Nephron progenitor cell (in vitro differentiated cells): ENCODE data around the gene DHX57.
"Not testable (repeated sequence)": the region's sequence is repeated elsewhere in the genome, so short reads cannot be mapped to it uniquely, and the experiment has no call there.

ENCODE experiments used
- DNase-seq: peaks from one replicate; pipeline ENCODE4 v3.0.0; 2021
- H3K27ac Mint-ChIP-seq: 2 replicates; pipeline ENCODE4 v1.8.0; 2021; ENCODE audit warnings: mild to moderate bottlenecking, moderate library complexity, mixed read lengths
- H3K27me3 Mint-ChIP-seq: 2 replicates; pipeline ENCODE4 v1.8.0; 2021; ENCODE audit warnings: mild to moderate bottlenecking, low read depth, mixed read lengths; ENCODE audit not compliant: poor library complexity
- H3K36me3 Mint-ChIP-seq: 2 replicates; pipeline ENCODE4 v1.8.0; 2021; ENCODE audit warnings: low read depth, mixed read lengths
- H3K4me1 Mint-ChIP-seq: 2 replicates; pipeline ENCODE4 v1.8.0; 2021; ENCODE audit warnings: mixed read lengths
- H3K4me3 Mint-ChIP-seq: 2 replicates; pipeline ENCODE4 v1.8.0; 2021; ENCODE audit warnings: mild to moderate bottlenecking, moderate library complexity, mixed read lengths
- H3K9me3 Mint-ChIP-seq: 2 replicates; pipeline ENCODE4 v1.8.0; 2021; ENCODE audit warnings: mild to moderate bottlenecking, moderate library complexity, mixed read lengths
- CTCF ChIP-seq: fragments of 200-600 bp; sonication (generic); IDR thresholded peaks from 2 replicates; pipeline ENCODE4 v1.5.0; 2021; ENCODE audit warnings: antibody characterized with exemption

DHX57 gene

DNA sequence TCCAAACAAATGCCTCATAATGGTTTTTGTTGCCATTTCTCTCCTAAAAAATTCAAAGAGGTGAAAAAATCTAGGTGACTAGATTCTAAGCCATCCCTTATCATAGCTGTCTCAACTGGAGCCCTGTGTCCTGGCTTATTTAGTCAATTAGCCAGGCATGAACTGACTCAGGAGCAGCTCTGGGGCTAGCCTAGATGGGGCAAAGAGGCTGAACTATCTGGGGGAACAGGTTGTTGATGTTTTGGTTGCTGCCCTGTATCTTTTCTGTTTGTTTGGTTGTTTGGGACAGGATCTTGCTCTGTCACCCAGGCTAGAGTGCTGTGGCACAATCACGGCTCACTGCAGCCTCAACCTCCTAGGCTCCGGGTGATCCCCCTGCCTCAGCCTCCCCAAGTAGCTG is 83.0 kb downstream of the DHX57 start:
- H3K27ac Mint-ChIP-seq: no peak overlapping the region
- no peak overlapping the region for H3K4me3 Mint-ChIP-seq
- H3K36me3 Mint-ChIP-seq: peaks cover 6% of the 10 kb centered on the region
- peaks cover 8% of the 10 kb centered on the region for H3K4me1 Mint-ChIP-seq
- H3K27me3 Mint-ChIP-seq: no peaks in the 10 kb centered on the region
- H3K9me3 Mint-ChIP-seq: no peaks in the 10 kb centered on the region
- TF ChIP-seq CTCF: no peak
- DNase-seq: no peak

- H3K4me3 Mint-ChIP-seq, DNase-seq, H3K9me3 Mint-ChIP-seq, H3K27ac Mint-ChIP-seq, H3K27me3 Mint-ChIP-seq, H3K36me3 Mint-ChIP-seq, H3K4me1 Mint-ChIP-seq: not testable (repeated sequence)
Observed at GRCh38 chr2:38792321-38792720, 83.4 kb downstream of the DHX57 start.

- H3K4me1 Mint-ChIP-seq: no peaks in the 10 kb centered on the region
- H3K27me3 Mint-ChIP-seq: no peaks in the 10 kb centered on the region
- no peak for TF ChIP-seq CTCF
- H3K36me3 Mint-ChIP-seq: no peaks in the 10 kb centered on the region
- no peaks in the 10 kb centered on the region for H3K9me3 Mint-ChIP-seq
- H3K27ac Mint-ChIP-seq: no peak overlapping the region
- H3K4me3 Mint-ChIP-seq: no peak overlapping the region
- no peak for DNase-seq
Observed at GRCh38 chr2:38791744-38792143, 84.0 kb downstream of the DHX57 start.

DNA sequence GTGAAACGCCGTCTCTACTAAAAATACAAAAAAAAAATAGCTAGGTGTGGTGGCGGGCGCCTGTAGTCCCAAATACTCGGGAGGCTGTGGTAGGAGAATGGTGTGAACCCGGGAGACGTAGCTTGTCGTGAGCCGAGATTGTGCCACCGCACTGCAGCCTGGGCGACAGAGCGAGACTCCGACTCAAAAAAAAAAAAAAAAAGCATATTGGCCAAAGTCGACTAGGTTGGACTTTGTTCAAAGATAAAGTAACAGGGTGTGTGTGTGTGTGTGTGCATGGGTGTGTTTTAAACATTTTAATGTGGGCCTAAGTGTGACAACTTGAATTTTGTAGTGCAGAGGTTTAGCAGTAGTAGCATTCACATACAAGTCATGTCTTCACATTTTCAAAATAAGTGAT is 86.0 kb downstream of the DHX57 start:
- H3K36me3 Mint-ChIP-seq: no peaks in the 10 kb centered on the region
- H3K27me3 Mint-ChIP-seq: no peaks in the 10 kb centered on the region
- no peak for TF ChIP-seq CTCF
- H3K27ac Mint-ChIP-seq: no peak overlapping the region
- no peak overlapping the region for H3K4me3 Mint-ChIP-seq
- DNase-seq: no peak
- no peaks in the 10 kb centered on the region for H3K9me3 Mint-ChIP-seq
- H3K4me1 Mint-ChIP-seq: peaks cover 7% of the 10 kb centered on the region

- H3K4me3 Mint-ChIP-seq: no peak overlapping the region
- H3K4me1 Mint-ChIP-seq: peaks cover 14% of the 10 kb centered on the region
- H3K27ac Mint-ChIP-seq: no peak overlapping the region
- no peaks in the 10 kb centered on the region for H3K27me3 Mint-ChIP-seq
- TF ChIP-seq CTCF: no peak
- no peaks in the 10 kb centered on the region for H3K9me3 Mint-ChIP-seq
- DNase-seq: no peak
- no peaks in the 10 kb centered on the region for H3K36me3 Mint-ChIP-seq
Observed at GRCh38 chr2:38788306-38788705, 87.4 kb downstream of the DHX57 start.

GRCh38 chr2:38783586-38783985 is 92.1 kb downstream of the DHX57 start:
- Mint-ChIP-seq H3K27ac (peak overlapping the region; percentile 92), H3K27me3 (no peaks in the 10 kb centered on the region), H3K9me3 (no peaks in the 10 kb centered on the region), H3K36me3 (peaks cover 22% of the 10 kb centered on the region), H3K4me3 (no peak overlapping the region), H3K4me1 (peaks cover 22% of the 10 kb centered on the region)
- no peak for DNase-seq
- TF ChIP-seq CTCF: no peak
